ENCODE results near the gene MRPL39. TPM values are rescaled to one million over a fixed set of nuclear protein-coding genes. Genes with fewer than 3 reads are reported as not detected.
A peak's percentile ranks its signal among the peaks of the same experiment; 100 is the strongest.

Gene MRPL39
- total RNA-seq, 4 donors from 2014 or later = 16.1 to 23.0 (median 19.9) TPM

- DNase-seq = peak; percentile 3 to 7
- Histone ChIP-seq H3K4me3 (replicated peaks in 1 of 3) (peak within 1 kb of the TSS; percentile 36 to 62 (median 40)), H3K27ac (peak within 1 kb of the TSS; percentile 35 to 81 (median 59)), H3K36me3 (no peaks in the 10 kb centered on the region), H3K4me1 (peaks cover 0 to 9% of the 10 kb centered on the region in 2 donors), H3K27me3 (no peaks in the 10 kb centered on the region), H3K9me3 (no peaks in the 10 kb centered on the region)
- TF ChIP-seq POLR2A (IDR thresholded peaks at IDR 0.05) = no peak
- TF ChIP-seq, protein P1, sequence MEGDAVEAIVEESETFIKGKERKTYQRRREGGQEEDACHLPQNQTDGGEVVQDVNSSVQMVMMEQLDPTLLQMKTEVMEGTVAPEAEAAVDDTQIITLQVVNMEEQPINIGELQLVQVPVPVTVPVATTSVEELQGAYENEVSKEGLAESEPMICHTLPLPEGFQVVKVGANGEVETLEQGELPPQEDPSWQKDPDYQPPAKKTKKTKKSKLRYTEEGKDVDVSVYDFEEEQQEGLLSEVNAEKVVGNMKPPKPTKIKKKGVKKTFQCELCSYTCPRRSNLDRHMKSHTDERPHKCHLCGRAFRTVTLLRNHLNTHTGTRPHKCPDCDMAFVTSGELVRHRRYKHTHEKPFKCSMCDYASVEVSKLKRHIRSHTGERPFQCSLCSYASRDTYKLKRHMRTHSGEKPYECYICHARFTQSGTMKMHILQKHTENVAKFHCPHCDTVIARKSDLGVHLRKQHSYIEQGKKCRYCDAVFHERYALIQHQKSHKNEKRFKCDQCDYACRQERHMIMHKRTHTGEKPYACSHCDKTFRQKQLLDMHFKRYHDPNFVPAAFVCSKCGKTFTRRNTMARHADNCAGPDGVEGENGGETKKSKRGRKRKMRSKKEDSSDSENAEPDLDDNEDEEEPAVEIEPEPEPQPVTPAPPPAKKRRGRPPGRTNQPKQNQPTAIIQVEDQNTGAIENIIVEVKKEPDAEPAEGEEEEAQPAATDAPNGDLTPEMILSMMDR (IDR thresholded peaks at IDR 0.05) = no peak
- WGBS, 2 donors = 1% methylated on average over 18 to 34 of the region's 41 CpGs
- intact Hi-C loops (cut with DNase I) = no loop called here
Observed at GRCh38 chr21:25638660-25639550, 31.6 kb upstream of the MRPL39 start, which contains the start of gene JAM2. JAM2 (plus strand) TSS chr21:25639258; CDS start chr21:25639822, 564 bp downstream.

- WGBS, 2 donors = 39 to 40% methylated on average over 5 of the region's 5 CpGs
- Histone ChIP-seq H3K27ac (no peak overlapping the region), H3K4me1 (peaks cover 0 to 9% of the 10 kb centered on the region in 2 donors), H3K4me3 (replicated peaks in 1 of 3) (no peak overlapping the region), H3K36me3 (no peaks in the 10 kb centered on the region), H3K9me3 (no peaks in the 10 kb centered on the region), H3K27me3 (no peaks in the 10 kb centered on the region)
- peak in 1 of 2 donors; percentile 5 for DNase-seq
- no peak for TF ChIP-seq POLR2A (IDR thresholded peaks at IDR 0.05)
- TF ChIP-seq, protein P1 (IDR thresholded peaks at IDR 0.05) = no peak
- intact Hi-C loops (cut with DNase I) = no loop called here
Observed at GRCh38 chr21:25637851-25638659, 30.8 kb upstream of the MRPL39 start.

- Histone ChIP-seq H3K36me3 (no peaks in the 10 kb centered on the region), H3K27me3 (no peaks in the 10 kb centered on the region), H3K4me1 (peaks cover 0 to 9% of the 10 kb centered on the region in 2 donors), H3K9me3 (no peaks in the 10 kb centered on the region), H3K4me3 (replicated peaks in 1 of 3) (no peak overlapping the region), H3K27ac (no peak overlapping the region)
- no peak for DNase-seq
- WGBS, 2 donors = 89 to 93% methylated on average over 2 of the region's 2 CpGs
- intact Hi-C loops (cut with DNase I) = no loop called here
- TF ChIP-seq POLR2A (IDR thresholded peaks at IDR 0.05) = no peak
- TF ChIP-seq, protein P1 (IDR thresholded peaks at IDR 0.05) = no peak
Observed at GRCh38 chr21:25636727-25637126, 29.4 kb upstream of the MRPL39 start.

GRCh38 chr21:25635310-25635709, 28.0 kb upstream of the MRPL39 start:
- H3K9me3 ChIP-seq = no peaks in the 10 kb centered on the region
- H3K27me3 ChIP-seq = no peaks in the 10 kb centered on the region
- H3K36me3 ChIP-seq = no peaks in the 10 kb centered on the region
- no peak overlapping the region for H3K27ac ChIP-seq
- H3K4me1 ChIP-seq = peaks cover 0 to 8% of the 10 kb centered on the region in 2 donors
- no peak for TF ChIP-seq POLR2A (IDR thresholded peaks at IDR 0.05)
- TF ChIP-seq, protein P1 (IDR thresholded peaks at IDR 0.05) = no peak
- DNase-seq = no peak
- no peak overlapping the region for H3K4me3 ChIP-seq (replicated peaks in 1 of 3)
- intact Hi-C loops (cut with DNase I) = no loop called here
- whole genome bisulfite sequencing, 2 donors = 72 to 82% methylated on average over 8 of the region's 8 CpGs
